HEK293 (cell line): Measurements from ENCODE around the gene FES.

Experiments used
- CTCF ChIA-PET: fragments of 350-600 bp; formaldehyde crosslinking; extraction: SDS; loops from one replicate; lab custom pipeline; 2021; ENCODE audit warnings: antibody characterized with exemption; lab: Yijun Ruan, JAX
- POLR2A ChIA-PET: fragments of 300-600 bp; formaldehyde crosslinking; extraction: SDS; loops from one replicate; lab custom pipeline; 2020; ENCODE audit warnings: antibody characterized with exemption, inconsistent platforms; lab: Yijun Ruan, JAX
- H3K27ac ChIP-seq: fragments of 200-500 bp; sonication (Bioruptor generic); 2 replicates; pipeline ENCODE4 v1.5.1; 2014; ENCODE audit warnings: low read depth, low read length, control low read depth, inconsistent platforms; ENCODE audit errors: extremely low read depth
- H3K36me3 ChIP-seq, 2 experiments: fragments of 200-500 bp in 1 of 2; sonication (Bioruptor generic) in 1 of 2; 1 replicate in 1 of 2; 2 replicates in 1 of 2; pipeline ENCODE4 v1.5.1; 2014 to 2017; ENCODE audit warnings: inconsistent platforms in 2 of 2, low read length in 2 of 2; ENCODE audit not compliant: control insufficient read depth in 2 of 2, insufficient read depth in 1 of 2
- H3K4me1 ChIP-seq: fragments of 200-500 bp; sonication (Bioruptor generic); 2 replicates; pipeline ENCODE4 v1.5.1; 2014; ENCODE audit warnings: mild to moderate bottlenecking, low read length, inconsistent platforms; ENCODE audit not compliant: control insufficient read depth, insufficient read depth
- H3K4me3 ChIP-seq: 2 replicates; pipeline ENCODE4 v1.5.1; 2011; ENCODE audit warnings: low read depth, mild to moderate bottlenecking, control low read depth, low read length, moderate library complexity
- H3K9me3 ChIP-seq: fragments of 200-500 bp; sonication (Bioruptor generic); 2 replicates; pipeline ENCODE4 v1.5.1; 2014; ENCODE audit warnings: low read depth, low read length, inconsistent platforms; ENCODE audit not compliant: control insufficient read depth, insufficient read depth
- FEZF1 ChIP-seq: fragments of 450-650 bp; formaldehyde crosslinking; IDR thresholded peaks from 2 replicates; pipeline ENCODE4 v1.5.1; 2016; ENCODE audit warnings: missing biosample characterization, missing genetic modification characterization
- KLF1 ChIP-seq: fragments of 450-650 bp; formaldehyde crosslinking; IDR thresholded peaks from 2 replicates; pipeline ENCODE4 v1.5.1; 2016; ENCODE audit warnings: missing biosample characterization, missing genetic modification characterization
- MEIS1 ChIP-seq: sonication (generic); formaldehyde crosslinking; IDR thresholded peaks from 2 replicates; pipeline ENCODE4 v1.8.1; 2022; ENCODE audit warnings: missing genetic modification reagents, mild to moderate bottlenecking, borderline replicate concordance
- OVOL3 ChIP-seq: fragments of 450-650 bp; formaldehyde crosslinking; IDR thresholded peaks from 2 replicates; pipeline ENCODE4 v1.5.1; 2016; ENCODE audit warnings: missing biosample characterization, missing genetic modification characterization
- PBX3 ChIP-seq: sonication (generic); formaldehyde crosslinking; IDR thresholded peaks from 2 replicates; pipeline ENCODE4 v1.8.1; 2022; ENCODE audit warnings: mild to moderate bottlenecking, moderate library complexity, missing genetic modification reagents
- REPIN1 ChIP-seq: fragments of 450-650 bp; formaldehyde crosslinking; IDR thresholded peaks from 2 replicates; pipeline ENCODE4 v1.5.1; 2017; ENCODE audit warnings: missing biosample characterization, missing genetic modification characterization, low read depth
- REST ChIP-seq: fragments of 450-650 bp; formaldehyde crosslinking; IDR thresholded peaks from 2 replicates; pipeline ENCODE4 v1.5.1; 2016; ENCODE audit warnings: missing biosample characterization, missing genetic modification characterization
- WT1 ChIP-seq: fragments of 450-650 bp; formaldehyde crosslinking; IDR thresholded peaks from 2 replicates; pipeline ENCODE4 v1.5.1; 2016; ENCODE audit warnings: missing biosample characterization, missing genetic modification characterization
- YY1 ChIP-seq: fragments of 450-650 bp; formaldehyde crosslinking; IDR thresholded peaks from 2 replicates; pipeline ENCODE4 v1.5.1; 2018; ENCODE audit warnings: missing biosample characterization, missing genetic modification characterization
- ZBTB10 ChIP-seq: fragments of 450-650 bp; formaldehyde crosslinking; IDR thresholded peaks from 2 replicates; pipeline ENCODE4 v1.5.1; 2016; ENCODE audit warnings: missing biosample characterization, missing genetic modification characterization
- ZBTB6 ChIP-seq: fragments of 450-650 bp; formaldehyde crosslinking; IDR thresholded peaks from 2 replicates; pipeline ENCODE4 v1.5.1; 2017; ENCODE audit warnings: missing biosample characterization, missing genetic modification characterization
- ZBTB8A ChIP-seq: fragments of 450-650 bp; formaldehyde crosslinking; IDR thresholded peaks from 2 replicates; pipeline ENCODE4 v1.5.1; 2016; ENCODE audit warnings: missing biosample characterization, missing genetic modification characterization
- ZIC2 ChIP-seq: fragments of 450-650 bp; formaldehyde crosslinking; IDR thresholded peaks from 2 replicates; pipeline ENCODE4 v1.5.1; 2016; ENCODE audit warnings: missing biosample characterization, missing genetic modification characterization
- ZNF239 ChIP-seq: fragments of 450-650 bp; formaldehyde crosslinking; IDR thresholded peaks from 2 replicates; pipeline ENCODE4 v1.5.1; 2016; ENCODE audit warnings: missing biosample characterization, missing genetic modification characterization
- ZNF280C ChIP-seq: fragments of 450-650 bp; formaldehyde crosslinking; IDR thresholded peaks from 2 replicates; pipeline ENCODE4 v1.5.1; 2016; ENCODE audit warnings: missing biosample characterization, missing genetic modification characterization
- ZNF302 ChIP-seq: fragments of 450-650 bp; formaldehyde crosslinking; IDR thresholded peaks from 2 replicates; pipeline ENCODE4 v1.5.1; 2016; ENCODE audit warnings: missing biosample characterization, missing genetic modification characterization, low read depth
- ZNF341 ChIP-seq: fragments of 450-650 bp; formaldehyde crosslinking; IDR thresholded peaks from 2 replicates; pipeline ENCODE4; 2016; ENCODE audit warnings: low read depth, missing biosample characterization, missing genetic modification characterization
- ZNF416 ChIP-seq: fragments of 450-650 bp; formaldehyde crosslinking; IDR thresholded peaks from 2 replicates; pipeline ENCODE4 v1.5.1; 2016; ENCODE audit warnings: missing biosample characterization, missing genetic modification characterization
- ZNF423 ChIP-seq: fragments of 450-650 bp; formaldehyde crosslinking; IDR thresholded peaks from 2 replicates; pipeline ENCODE4 v1.5.1; 2016; ENCODE audit warnings: missing biosample characterization, missing genetic modification characterization
- ZNF501 ChIP-seq: fragments of 450-650 bp; formaldehyde crosslinking; IDR thresholded peaks from 2 replicates; pipeline ENCODE4 v1.5.1; 2016; ENCODE audit warnings: missing biosample characterization, missing genetic modification characterization
- ZNF558 ChIP-seq: fragments of 450-650 bp; formaldehyde crosslinking; IDR thresholded peaks from 2 replicates; pipeline ENCODE4 v1.5.1; 2016; ENCODE audit warnings: missing biosample characterization, missing genetic modification characterization
- ZNF585B ChIP-seq: fragments of 450-650 bp; formaldehyde crosslinking; IDR thresholded peaks from 2 replicates; pipeline ENCODE4 v1.5.1; 2016; ENCODE audit warnings: missing biosample characterization, missing genetic modification characterization
- ZNF624 ChIP-seq: fragments of 450-650 bp; formaldehyde crosslinking; IDR thresholded peaks from 2 replicates; pipeline ENCODE4 v1.5.1; 2017; ENCODE audit warnings: missing biosample characterization, missing genetic modification characterization
- ZNF654 ChIP-seq: fragments of 450-650 bp; formaldehyde crosslinking; IDR thresholded peaks from 2 replicates; pipeline ENCODE4 v1.5.1; 2016; ENCODE audit warnings: low read depth, missing biosample characterization, missing genetic modification characterization
- ZNF660 ChIP-seq: fragments of 450-650 bp; IDR thresholded peaks from 2 replicates; pipeline ENCODE4 v1.5.1; 2018; ENCODE audit warnings: missing biosample characterization, mild to moderate bottlenecking, missing genetic modification characterization
- ZNF677 ChIP-seq: fragments of 450-650 bp; IDR thresholded peaks from 2 replicates; pipeline ENCODE4 v1.5.0; 2018; ENCODE audit warnings: missing biosample characterization, mild to moderate bottlenecking, missing genetic modification characterization, moderate library complexity
- ZXDB ChIP-seq: fragments of 450-650 bp; formaldehyde crosslinking; IDR thresholded peaks from 2 replicates; pipeline ENCODE4 v1.5.1; 2016; ENCODE audit warnings: missing biosample characterization, missing genetic modification characterization

FES gene

GRCh38 chr15:90918835-90919234 lies 34.5 kb downstream of the FES start:
- H3K4me3 ChIP-seq: no peak overlapping the region
- TF ChIP-seq WT1 (tag by site-specific recombination): no peak
- TF ChIP-seq YY1 (tag by site-specific recombination): no peak
- no peak for TF ChIP-seq ZNF416
- TF ChIP-seq ZIC2 (tag by site-specific recombination): no peak
- TF ChIP-seq ZNF239 (tag by site-specific recombination): no peak
- no peak for TF ChIP-seq ZNF677 (tag by site-specific recombination)
- no peak for TF ChIP-seq PBX3 (CRISPR knock-in tag)
- no peak for TF ChIP-seq ZNF501 (tag by site-specific recombination)
- no peak for TF ChIP-seq ZBTB8A (tag by site-specific recombination)
- no peak for TF ChIP-seq REPIN1 (tag by site-specific recombination)
- no peak for TF ChIP-seq ZNF585B (tag by site-specific recombination)
- no peak for TF ChIP-seq ZBTB6
- TF ChIP-seq ZNF302 (tag by site-specific recombination): no peak
- no peak for TF ChIP-seq REST
- TF ChIP-seq ZNF558: no peak
- TF ChIP-seq ZNF423 (tag by site-specific recombination): no peak
- no peak for TF ChIP-seq ZNF280C (tag by site-specific recombination)
- POLR2A ChIA-PET: interaction anchor here (1.0 to 1.9 kb wide), 3 partner anchors 9 to 16 kb away, joined by 4 to 10 read pairs (median 4); partner anchors contain the start of genes HDDC3 and MAN2A2
- H3K27ac ChIP-seq: no peak overlapping the region
- CTCF ChIA-PET: interaction anchor here (1.8 to 2.1 kb wide), 2 partner anchors 13 to 16 kb away, joined by 7 read pairs; partner anchors contain the start of genes HDDC3 and MAN2A2
- H3K4me1 ChIP-seq: no peaks in the 10 kb centered on the region
- no peaks in the 10 kb centered on the region for H3K9me3 ChIP-seq
- H3K36me3 ChIP-seq: peaks cover 38 to 78% of the 10 kb centered on the region in 2 experiments

- Histone ChIP-seq H3K27ac (no peak overlapping the region), H3K4me3 (no peak overlapping the region), H3K36me3 (peaks cover 27 to 50% of the 10 kb centered on the region in 2 experiments), H3K4me1 (no peaks in the 10 kb centered on the region), H3K9me3 (no peaks in the 10 kb centered on the region)
- POLR2A ChIA-PET: interaction anchor here (1.2 to 1.5 kb wide), 2 partner anchors 8 to 10 kb away, joined by 3 to 4 read pairs; partner anchors contain the start of gene HDDC3
- CTCF ChIA-PET: interaction anchor here (1.0 to 6.9 kb wide), 3 partner anchors 11 to 26 kb away, joined by 3 to 82 read pairs (median 4); partner anchors contain the start of genes HDDC3, MAN2A2 and UNC45A
- no peak for TF ChIP-seq ZNF341 (tag by site-specific recombination)
- TF ChIP-seq FEZF1: no peak
- no peak for TF ChIP-seq ZXDB (tag by site-specific recombination)
- TF ChIP-seq MEIS1 (CRISPR knock-in tag): no peak
- TF ChIP-seq ZNF660: no peak
- no peak for TF ChIP-seq ZBTB10 (tag by site-specific recombination)
- TF ChIP-seq ZNF654: no peak
- TF ChIP-seq OVOL3 (tag by site-specific recombination): no peak
- no peak for TF ChIP-seq ZNF624
- TF ChIP-seq KLF1 (tag by site-specific recombination): no peak
- no peak for TF ChIP-seq ZBTB8A (tag by site-specific recombination)
Observed at GRCh38 chr15:90921887-90922286, 37.6 kb downstream of the FES start.
